Lower lobe of right lung (tissue), 2 donors: ENCODE results near the gene GDE1. TPM values are rescaled to one million over a fixed set of nuclear protein-coding genes. Genes with fewer than 3 reads are reported as not detected.
"Not testable (repeated sequence)": the region's sequence is repeated elsewhere in the genome, so short reads cannot be mapped to it uniquely, and the experiment has no call there.

ENCODE experiments used
- ATAC-seq, 2 donors: fragments of 200-7000 bp; cut with Tn5 transposase; one replicate each; pipeline ENCODE4 v1.9.1; 2020 to 2022; ENCODE audit warnings: mild to moderate bottlenecking in 2 of 2, moderate library complexity in 2 of 2
- DNase-seq: peaks from one replicate; pipeline ENCODE4 v3.0.0-alpha.2; 2020
- H3K27ac ChIP-seq: fragments of 200-600 bp; one replicate; pipeline ENCODE4 v1.8.0; 2022
- H3K27me3 ChIP-seq: fragments of 200-600 bp; one replicate; pipeline ENCODE4 v1.8.0; 2022; ENCODE audit warnings: low read depth
- H3K36me3 ChIP-seq: fragments of 200-600 bp; one replicate; pipeline ENCODE4 v1.8.0; 2022; ENCODE audit warnings: mild to moderate bottlenecking
- H3K4me1 ChIP-seq: fragments of 200-600 bp; one replicate; pipeline ENCODE4 v1.8.0; 2022
- H3K4me3 ChIP-seq: fragments of 200-600 bp; one replicate; pipeline ENCODE4 v1.8.0; 2022; ENCODE audit warnings: mild to moderate bottlenecking
- H3K9me3 ChIP-seq: fragments of 200-600 bp; one replicate; pipeline ENCODE4 v1.8.0; 2022
- intact Hi-C: fragments of 100-400 bp; cut with DNase I; formaldehyde crosslinking; loops from one replicate; pipeline ENCODE4 v1.11.0; 2022
- total RNA-seq: library from RNA; stranded (reverse); fragmentation: NEBNext Ultra II Directional; extraction: Animal tissue kit (Norgen Biotek cat#: 25700); gene quantifications from one replicate; pipeline ENCODE4 v1.2.1, GENCODE V29; 2021
- TF ChIP-seq, protein P1 (sequence below): fragments of 200-600 bp; IDR thresholded peaks from one replicate; pipeline ENCODE4 v1.8.0; 2022; ENCODE audit warnings: antibody characterized with exemption, mild to moderate bottlenecking
- donor health status: DM: no; HTN: yes; CAD: no; lungs with severe emphysema.

The GDE1 gene
- total RNA-seq, 1 donor from 2014 or later, result 81.5 TPM

DNA sequence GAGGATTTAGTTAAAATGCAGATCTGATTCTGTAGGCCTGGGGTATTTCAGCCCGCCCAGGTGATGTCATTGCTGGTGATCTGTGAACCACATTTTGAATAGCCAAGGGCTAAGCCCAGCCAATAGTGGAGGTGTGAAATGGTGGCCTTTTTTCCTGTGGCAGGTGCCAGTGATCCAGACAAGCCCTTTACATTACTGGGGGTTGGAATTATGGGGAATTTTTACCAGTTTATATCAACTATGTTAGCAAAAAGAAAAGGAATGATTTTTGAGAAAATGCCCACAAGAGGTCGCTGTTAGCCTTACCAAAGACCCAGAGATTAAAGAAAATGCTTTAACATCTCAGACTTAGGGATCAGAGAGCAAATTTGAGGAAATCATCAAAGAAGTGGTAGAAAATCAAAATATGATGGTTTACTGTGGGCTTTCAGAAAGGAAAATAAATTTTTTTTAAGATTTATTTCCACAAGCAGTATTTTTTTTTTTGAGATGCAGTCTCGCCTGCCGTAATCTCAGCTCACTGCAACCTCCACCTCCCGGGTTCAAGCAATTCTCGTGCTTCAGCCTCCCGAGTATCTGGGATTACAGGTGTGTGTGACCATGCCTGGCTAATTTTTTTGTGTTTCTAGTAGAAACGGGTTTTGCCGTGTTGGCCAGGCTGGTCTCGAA, 37.5 kb upstream of the GDE1 start:
- DNase-seq (no peak), ATAC-seq (no peak)
- TF ChIP-seq, protein P1, sequence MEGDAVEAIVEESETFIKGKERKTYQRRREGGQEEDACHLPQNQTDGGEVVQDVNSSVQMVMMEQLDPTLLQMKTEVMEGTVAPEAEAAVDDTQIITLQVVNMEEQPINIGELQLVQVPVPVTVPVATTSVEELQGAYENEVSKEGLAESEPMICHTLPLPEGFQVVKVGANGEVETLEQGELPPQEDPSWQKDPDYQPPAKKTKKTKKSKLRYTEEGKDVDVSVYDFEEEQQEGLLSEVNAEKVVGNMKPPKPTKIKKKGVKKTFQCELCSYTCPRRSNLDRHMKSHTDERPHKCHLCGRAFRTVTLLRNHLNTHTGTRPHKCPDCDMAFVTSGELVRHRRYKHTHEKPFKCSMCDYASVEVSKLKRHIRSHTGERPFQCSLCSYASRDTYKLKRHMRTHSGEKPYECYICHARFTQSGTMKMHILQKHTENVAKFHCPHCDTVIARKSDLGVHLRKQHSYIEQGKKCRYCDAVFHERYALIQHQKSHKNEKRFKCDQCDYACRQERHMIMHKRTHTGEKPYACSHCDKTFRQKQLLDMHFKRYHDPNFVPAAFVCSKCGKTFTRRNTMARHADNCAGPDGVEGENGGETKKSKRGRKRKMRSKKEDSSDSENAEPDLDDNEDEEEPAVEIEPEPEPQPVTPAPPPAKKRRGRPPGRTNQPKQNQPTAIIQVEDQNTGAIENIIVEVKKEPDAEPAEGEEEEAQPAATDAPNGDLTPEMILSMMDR, result peak; percentile 67
- Histone ChIP-seq H3K4me1 (peaks cover 13% of the 10 kb centered on the region), H3K36me3 (no peaks in the 10 kb centered on the region), H3K4me3 (no peak overlapping the region), H3K27ac (no peak overlapping the region), H3K9me3 (no peaks in the 10 kb centered on the region), H3K27me3 (no peaks in the 10 kb centered on the region)
- intact Hi-C loops, result no loop called here

DNA sequence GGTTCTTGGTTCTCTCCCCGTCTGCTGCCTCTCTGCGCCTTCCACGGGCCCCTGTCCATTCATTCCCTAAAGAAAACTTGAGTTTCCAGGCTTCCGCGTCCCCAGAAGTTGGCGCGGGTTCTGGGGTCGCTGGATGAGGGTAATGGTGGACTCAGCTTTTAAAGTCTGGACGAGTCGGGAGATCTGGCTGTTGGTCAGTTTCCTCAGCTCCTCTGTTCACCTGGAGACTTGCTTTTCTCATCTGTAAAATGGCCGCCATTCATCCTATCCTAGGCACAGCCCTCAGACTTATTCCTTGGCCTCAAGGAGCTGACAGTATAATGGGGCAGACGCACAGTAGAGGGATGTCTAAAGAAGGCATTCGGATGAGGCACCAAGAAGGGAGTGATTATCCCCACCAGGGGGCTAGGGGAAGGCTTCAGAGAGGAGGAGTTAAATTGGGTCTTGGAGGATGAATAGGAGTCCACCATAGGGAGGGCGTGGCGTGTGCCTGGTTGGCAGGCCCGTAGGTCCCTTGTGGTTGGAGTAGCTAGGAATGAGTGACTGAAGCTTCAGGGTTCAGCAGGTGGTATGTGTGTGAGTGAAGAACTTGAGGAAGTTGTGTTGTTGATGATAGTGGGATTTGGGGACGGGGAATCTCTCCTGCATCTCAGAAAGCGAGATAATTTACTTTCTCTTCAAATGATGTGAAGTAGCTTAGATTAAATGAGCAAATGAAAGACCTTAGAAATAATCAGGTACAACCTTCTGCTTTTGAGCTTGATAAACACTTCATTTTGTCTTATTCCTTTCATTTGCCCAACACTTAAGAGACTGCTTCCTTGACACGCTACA, 34.3 kb upstream of the GDE1 start:
- no peaks in the 10 kb centered on the region for H3K9me3 ChIP-seq
- TF ChIP-seq, protein P1, result peak; percentile 17
- H3K4me3 ChIP-seq, result peak overlapping the region; percentile 80
- no peaks in the 10 kb centered on the region for H3K27me3 ChIP-seq
- peak overlapping the region; percentile 85 for H3K27ac ChIP-seq
- ATAC-seq (peak in 1 of 2 donors; percentile 2), DNase-seq (no peak)
- peaks cover 15% of the 10 kb centered on the region for H3K4me1 ChIP-seq
- no peaks in the 10 kb centered on the region for H3K36me3 ChIP-seq
- intact Hi-C loops, result no loop called here

DNA sequence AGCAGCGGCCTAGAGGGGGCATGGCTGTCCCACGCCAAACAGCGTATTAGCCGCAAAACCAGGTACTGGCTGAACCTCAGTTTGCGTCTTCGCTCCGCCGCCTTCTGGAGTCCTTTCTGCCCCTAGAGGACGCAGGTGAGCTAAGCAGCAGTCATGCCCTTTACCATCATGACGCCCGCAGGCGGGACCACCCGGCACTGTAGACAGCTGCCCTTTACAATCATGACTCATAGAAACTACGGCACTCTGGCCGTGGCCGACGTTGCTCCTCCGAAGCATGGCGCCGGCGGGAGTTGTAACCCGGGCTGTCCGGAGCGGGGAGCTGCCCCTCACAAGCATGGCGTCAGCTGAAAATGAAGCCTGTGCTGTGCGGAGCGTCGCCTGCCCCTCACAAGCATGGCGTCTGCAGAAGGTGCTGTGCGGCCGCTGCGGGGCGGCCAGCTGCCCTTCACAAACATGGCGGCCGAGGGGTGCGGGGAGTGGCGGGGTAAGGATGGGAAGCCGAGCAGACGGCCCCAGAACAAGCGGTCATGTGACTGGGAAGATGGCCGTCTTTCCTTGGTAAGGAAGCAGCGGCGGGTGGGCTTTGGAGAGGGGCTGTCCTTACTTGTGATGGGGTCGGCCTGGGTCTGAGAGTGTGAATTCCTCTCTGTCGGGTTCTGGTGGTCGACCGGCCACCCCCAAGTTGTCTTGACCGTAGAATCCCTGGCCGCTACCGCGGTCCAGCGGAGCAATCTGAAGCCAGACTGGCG, 33.5 kb upstream of the GDE1 start, which contains the start of gene VPS35L:
Gene VPS35L (plus strand): TSS at position 518 of the 752 bp plus-strand sequence. CDS start 27 bp downstream, at position 545.
- Histone ChIP-seq H3K27ac (peak within 1 kb of the TSS; percentile 85), H3K36me3 (peaks cover 2% of the 10 kb centered on the region), H3K4me1 (peaks cover 15% of the 10 kb centered on the region), H3K9me3 (no peaks in the 10 kb centered on the region), H3K27me3 (no peaks in the 10 kb centered on the region), H3K4me3 (peak within 1 kb of the TSS; percentile 80)
- TF ChIP-seq, protein P1, result peak; percentile 76
- DNase-seq (peak; percentile 98), ATAC-seq (peak; percentile 99 to 100)
- intact Hi-C loops, result no loop called here

DNA sequence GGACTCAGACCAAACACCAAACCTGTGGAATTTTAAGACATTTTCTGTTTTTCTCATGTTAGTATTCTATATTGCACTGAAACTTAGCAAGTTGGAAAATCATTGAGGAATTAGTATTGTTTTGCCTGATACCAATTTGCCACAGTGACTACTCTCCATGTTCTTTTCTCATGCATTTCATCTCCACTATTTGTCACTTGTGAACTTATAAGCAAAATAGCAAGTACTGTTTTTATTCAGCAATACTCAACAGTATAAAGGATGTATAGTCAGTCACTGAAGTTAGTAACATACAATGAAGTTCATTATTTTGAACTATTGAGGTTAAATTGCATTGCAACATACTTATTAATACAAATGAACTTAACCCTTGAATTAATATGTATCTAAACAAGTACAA, 27.8 kb upstream of the GDE1 start:
- Histone ChIP-seq H3K9me3 (no peaks in the 10 kb centered on the region), H3K27ac (no peak overlapping the region), H3K36me3 (peaks cover 57% of the 10 kb centered on the region), H3K4me3 (no peak overlapping the region), H3K4me1 (peaks cover 5% of the 10 kb centered on the region), H3K27me3 (no peaks in the 10 kb centered on the region)
- DNase-seq, result no peak
- TF ChIP-seq, protein P1, result no peak
- ATAC-seq, result no peak
- intact Hi-C loops, result no loop called here

DNA sequence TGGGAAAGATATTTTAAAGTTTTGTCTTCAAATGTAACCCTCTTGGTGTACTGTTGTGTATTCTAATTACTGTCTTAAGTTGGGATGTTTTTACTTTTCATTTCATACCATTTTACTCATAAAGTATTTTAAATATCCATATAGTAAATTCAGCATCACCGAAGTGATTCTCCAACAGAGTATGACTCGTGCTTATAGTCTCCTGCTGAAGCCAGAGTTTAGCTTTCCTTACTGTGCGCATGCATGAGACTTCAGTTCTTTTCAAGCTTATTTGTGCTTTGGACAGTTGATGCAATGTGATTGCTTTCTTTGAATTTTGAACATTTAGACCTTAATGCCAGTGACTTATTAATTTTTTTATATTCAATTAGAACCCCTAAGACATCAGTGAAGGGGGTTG, 26.2 kb upstream of the GDE1 start:
- ATAC-seq (no peak), DNase-seq (no peak)
- no peaks in the 10 kb centered on the region for H3K9me3 ChIP-seq
- H3K4me1 ChIP-seq, result no peaks in the 10 kb centered on the region
- intact Hi-C loops, result no loop called here
- H3K27me3 ChIP-seq, result no peaks in the 10 kb centered on the region
- no peak overlapping the region for H3K4me3 ChIP-seq
- no peak overlapping the region for H3K27ac ChIP-seq
- H3K36me3 ChIP-seq, result peaks cover 72% of the 10 kb centered on the region
- TF ChIP-seq, protein P1, result no peak

DNA sequence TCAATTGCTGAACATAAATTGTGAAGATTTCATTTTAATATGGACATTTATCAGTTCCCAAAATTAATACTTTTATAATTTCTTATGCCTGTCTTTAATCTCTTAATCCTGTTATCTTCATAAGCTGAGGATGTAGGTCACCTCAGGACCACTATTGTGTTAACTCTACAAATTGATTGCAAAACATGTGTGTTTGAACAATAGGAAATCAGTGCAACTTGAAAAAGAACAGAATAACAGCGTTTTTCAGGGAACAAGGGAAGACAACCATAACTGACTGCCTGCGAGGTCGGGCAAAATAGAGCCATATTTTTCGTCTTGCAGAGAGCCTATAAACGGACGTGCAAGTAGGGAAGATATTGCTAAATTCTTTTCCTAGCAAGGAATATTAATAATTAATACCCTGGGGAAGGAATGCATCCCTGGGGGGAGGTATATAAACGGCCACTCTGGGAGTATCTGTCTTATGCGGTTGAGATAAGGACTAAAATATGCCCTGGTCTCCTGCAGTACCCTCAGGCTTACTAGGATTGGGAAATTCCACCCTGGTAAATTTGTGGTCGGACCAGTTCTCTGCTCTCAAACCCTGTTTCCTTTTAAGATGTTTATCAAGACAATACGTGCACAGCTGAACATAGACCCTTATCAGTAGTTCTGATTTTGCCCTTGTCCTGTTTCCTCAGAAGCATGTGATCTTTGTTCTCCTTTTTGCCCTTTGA, 21.5 kb upstream of the GDE1 start:
- H3K27me3 ChIP-seq, H3K9me3 ChIP-seq, ATAC-seq, H3K27ac ChIP-seq, intact Hi-C loops, H3K4me3 ChIP-seq, DNase-seq, H3K4me1 ChIP-seq: not testable (repeated sequence)
- H3K36me3 ChIP-seq, result peaks cover 97% of the 10 kb centered on the region
